Astrocyte of the cerebellum (primary cell): ENCODE results near the gene B3GALT6.

Experiments
- DNase-seq: peaks from one replicate; pipeline ENCODE4 v3.0.0-alpha.2; 2011; ENCODE audit warnings: low read depth
- H3K4me3 ChIP-seq: 2 replicates; pipeline ENCODE4 v1.5.1; 2011; ENCODE audit warnings: mild to moderate bottlenecking, low read depth, low read length, moderate library complexity
- in situ Hi-C: cut with HindIII; loops from 2 replicates; pipeline ENCODE4 v1.10.0; 2017; ENCODE audit warnings: low sequenced_read_pairs
- TF ChIP-seq, protein P1 (sequence below): IDR thresholded peaks from 2 replicates; pipeline ENCODE4 v1.5.1; 2012; ENCODE audit warnings: low read length, low read depth, moderate library complexity, mild to moderate bottlenecking; ENCODE audit errors: missing control alignments

Gene B3GALT6

DNA sequence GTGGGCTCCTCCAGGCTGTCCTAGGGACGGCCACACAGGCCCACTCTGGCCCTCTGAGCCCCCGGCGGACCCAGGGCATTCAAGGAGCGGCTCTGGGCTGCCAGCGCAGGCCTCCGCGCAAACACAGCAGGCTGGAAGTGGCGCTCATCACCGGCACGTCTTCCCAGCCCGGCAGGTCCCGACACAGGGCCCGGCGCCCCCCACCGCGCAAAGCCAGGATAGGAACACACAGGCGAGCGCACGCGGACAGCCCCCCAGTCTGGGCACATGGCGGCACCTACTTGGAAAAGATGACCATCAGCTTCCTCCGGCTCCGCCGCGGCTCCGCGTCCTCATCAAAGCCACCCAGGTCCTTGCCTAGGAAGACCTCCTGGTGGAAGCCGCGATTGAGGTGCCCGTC is 3.9 kb upstream of the B3GALT6 start:
- DNase-seq, result no peak
- no peak overlapping the region for H3K4me3 ChIP-seq
- in situ Hi-C loops, result no loop called here
- TF ChIP-seq, protein P1, sequence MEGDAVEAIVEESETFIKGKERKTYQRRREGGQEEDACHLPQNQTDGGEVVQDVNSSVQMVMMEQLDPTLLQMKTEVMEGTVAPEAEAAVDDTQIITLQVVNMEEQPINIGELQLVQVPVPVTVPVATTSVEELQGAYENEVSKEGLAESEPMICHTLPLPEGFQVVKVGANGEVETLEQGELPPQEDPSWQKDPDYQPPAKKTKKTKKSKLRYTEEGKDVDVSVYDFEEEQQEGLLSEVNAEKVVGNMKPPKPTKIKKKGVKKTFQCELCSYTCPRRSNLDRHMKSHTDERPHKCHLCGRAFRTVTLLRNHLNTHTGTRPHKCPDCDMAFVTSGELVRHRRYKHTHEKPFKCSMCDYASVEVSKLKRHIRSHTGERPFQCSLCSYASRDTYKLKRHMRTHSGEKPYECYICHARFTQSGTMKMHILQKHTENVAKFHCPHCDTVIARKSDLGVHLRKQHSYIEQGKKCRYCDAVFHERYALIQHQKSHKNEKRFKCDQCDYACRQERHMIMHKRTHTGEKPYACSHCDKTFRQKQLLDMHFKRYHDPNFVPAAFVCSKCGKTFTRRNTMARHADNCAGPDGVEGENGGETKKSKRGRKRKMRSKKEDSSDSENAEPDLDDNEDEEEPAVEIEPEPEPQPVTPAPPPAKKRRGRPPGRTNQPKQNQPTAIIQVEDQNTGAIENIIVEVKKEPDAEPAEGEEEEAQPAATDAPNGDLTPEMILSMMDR, result no peak

DNA sequence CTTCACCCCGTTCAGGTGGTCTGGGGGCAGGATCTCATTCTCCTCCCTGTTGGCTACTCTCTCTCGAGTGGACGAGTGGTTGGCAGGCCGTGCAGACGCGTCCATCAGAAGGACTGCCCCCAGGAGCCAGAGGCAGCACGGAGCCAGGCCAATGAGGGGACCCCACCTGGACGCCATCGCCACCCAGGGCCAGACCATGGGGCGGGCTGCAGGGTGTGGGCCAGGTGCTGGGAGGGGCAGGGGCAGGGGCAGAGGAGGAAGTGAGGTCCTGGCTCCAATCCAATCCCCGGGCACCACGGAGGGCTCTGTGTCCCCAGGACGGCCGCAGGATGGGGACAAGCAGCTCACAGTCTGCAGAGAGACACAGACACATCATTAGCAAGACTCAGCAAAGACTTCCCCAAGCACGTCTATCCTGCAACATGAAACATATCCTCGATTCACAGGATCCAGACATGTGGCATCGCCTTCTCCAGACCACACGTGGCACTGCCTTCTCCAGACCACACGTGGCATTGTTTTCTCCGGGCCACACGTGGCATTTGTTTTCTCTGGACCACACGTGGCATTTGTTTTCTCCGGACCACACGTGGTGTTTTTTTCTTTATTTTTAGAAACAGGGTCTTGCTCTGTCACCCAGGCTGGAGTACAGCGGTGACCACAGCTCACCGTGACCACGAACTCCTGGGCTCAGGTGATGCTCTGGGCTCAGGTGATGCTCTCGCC is 3.3 kb upstream of the B3GALT6 start:
- no peak for DNase-seq
- in situ Hi-C loops, result no loop called here
- TF ChIP-seq, protein P1, result no peak
- no peak overlapping the region for H3K4me3 ChIP-seq

DNA sequence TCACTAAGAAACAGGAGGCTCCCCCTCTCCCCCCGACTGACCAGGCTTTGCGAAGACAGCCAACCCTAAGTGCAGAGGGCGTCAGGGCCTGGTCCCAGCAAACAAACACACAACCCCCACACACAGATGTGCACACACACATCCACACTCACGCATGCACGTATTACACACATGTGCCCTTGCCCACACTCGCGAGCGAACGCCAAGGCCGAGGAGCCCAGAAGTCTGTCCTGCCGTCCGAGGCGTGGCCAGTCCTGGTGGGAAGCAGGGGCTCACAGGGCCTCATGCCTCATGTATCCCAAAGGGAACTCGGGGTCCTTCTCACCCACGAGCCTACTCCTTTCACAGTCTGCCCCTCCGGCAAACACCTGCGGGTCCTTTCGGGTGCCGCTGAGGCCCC is 2.3 kb upstream of the B3GALT6 start:
- in situ Hi-C loops, result no loop called here
- H3K4me3 ChIP-seq, result no peak overlapping the region
- DNase-seq, result no peak
- TF ChIP-seq, protein P1, result no peak

DNA sequence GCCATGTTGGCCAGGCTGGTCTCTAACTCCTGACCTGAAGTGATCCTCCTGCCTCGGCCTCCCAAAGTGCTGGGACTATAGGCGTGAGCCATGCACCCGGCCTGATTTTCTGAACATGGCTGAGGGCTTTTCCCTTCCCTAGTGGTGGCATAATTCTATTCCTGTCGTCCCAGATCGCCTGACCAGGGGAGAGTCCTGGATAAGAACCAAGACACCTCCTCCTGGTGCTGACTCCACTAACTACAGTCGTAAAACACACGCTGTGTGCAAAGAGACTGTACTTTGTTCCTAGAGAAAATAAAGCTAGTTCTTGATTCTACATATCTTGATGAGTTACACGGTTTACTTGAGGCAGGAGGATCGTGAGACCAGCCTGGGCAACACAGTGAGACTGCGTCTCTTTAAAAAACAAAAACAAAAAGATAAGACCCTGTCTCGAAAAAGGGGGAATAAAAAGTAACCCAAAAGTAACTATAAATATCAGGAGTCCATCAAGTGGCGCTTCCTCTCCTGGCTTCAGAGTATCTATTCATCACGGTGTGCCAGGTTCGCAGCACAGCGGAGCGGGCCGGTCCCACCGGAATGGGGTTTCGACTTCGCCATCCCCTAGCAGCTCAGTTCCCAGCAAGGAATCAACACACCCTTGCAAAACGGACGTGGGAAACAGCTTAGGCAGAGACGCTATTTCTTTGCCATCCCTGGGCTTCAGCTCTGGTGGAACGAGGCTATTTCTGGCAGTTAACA is 1.2 kb upstream of the B3GALT6 start:
- TF ChIP-seq, protein P1, result peak; percentile 37
- DNase-seq, result peak; percentile 23
- in situ Hi-C loops, result no loop called here
- peak overlapping the region; percentile 86 for H3K4me3 ChIP-seq

DNA sequence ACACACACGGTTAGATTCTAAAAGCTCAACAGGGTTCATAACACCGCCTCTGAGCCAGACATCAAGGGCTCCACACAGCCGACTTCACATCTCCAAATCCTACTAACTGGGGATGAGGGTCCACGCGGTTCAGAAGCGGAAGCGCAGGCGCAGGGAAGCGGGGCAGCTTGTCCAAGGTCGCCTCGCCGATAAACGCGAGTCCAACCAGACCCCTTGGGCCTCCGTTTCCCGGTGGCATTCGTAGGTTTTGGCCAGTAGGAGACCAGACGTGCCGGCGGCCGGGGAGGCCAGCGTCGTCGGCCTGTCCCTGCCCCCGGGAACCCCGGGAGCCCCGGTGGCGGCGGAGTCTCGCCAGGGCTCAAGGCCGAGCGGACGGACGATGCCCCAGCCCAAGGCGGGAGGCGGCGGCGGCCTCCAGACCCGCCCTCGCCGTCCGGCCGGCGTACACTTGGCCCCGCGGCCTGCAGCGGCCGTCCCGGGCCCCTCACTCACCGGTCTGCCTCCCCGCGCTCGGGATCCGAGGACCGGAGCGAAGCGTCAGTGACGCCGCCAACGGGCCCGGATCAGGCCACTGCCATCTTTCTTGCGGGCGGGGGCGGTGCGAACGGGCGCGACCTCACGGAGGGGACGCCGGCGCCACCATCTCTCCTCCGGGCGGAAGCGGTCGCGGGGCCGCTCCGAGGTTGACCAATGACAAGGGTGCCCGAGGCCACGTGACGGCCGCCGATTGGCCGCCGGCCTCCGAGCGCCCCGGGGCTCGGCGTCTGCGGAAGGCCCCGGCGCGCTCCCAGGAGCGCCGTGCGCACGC is 433 bp upstream of the B3GALT6 start, which contains the start of gene SDF4:
Gene SDF4 (minus strand): TSS at position 602 of the 808 bp plus-strand sequence. CDS start 3,229 bp downstream, outside the sequence.
- in situ Hi-C loops, result no loop called here
- peak; percentile 90 for DNase-seq
- peak within 1 kb of the TSS; percentile 86 for H3K4me3 ChIP-seq
- TF ChIP-seq, protein P1, result no peak
